Stimulated activated CD4-positive, alpha-beta T cell treated with anti-CD3 and anti-CD28 coated beads, TNF-alpha, amount 100 ng/mL, for 4 hours (primary cell): ENCODE data around the gene C14orf180.
"Not testable (repeated sequence)": the region's sequence is repeated elsewhere in the genome, so short reads cannot be mapped to it uniquely, and the experiment has no call there.

Source experiments
- DNase-seq, 3 experiments: peaks; one replicate each; pipeline ENCODE4 v3.0.0-alpha.2; 2020; ENCODE audit warnings: low read depth in 3 of 3

Gene C14orf180

DNA sequence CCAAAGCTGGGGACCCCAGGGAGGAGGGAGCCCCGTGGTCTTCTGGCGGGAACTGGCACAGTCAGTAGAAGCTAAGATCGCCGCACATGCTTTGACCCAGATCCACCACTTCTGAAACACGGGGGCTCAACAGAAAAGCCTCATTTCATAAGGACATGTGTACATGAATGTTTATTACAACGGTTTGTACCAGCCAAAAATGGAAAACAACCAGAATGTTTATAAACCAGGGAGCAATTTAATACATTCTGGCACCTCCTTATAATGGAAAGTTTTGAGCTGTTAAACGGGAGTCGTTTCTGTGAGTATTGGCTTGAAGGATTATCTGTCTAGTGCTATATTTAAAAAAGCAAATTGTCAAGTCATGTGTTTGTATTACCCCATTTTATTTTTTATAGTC is 32.3 kb downstream of the C14orf180 start:
- DNase-seq = no peak

DNA sequence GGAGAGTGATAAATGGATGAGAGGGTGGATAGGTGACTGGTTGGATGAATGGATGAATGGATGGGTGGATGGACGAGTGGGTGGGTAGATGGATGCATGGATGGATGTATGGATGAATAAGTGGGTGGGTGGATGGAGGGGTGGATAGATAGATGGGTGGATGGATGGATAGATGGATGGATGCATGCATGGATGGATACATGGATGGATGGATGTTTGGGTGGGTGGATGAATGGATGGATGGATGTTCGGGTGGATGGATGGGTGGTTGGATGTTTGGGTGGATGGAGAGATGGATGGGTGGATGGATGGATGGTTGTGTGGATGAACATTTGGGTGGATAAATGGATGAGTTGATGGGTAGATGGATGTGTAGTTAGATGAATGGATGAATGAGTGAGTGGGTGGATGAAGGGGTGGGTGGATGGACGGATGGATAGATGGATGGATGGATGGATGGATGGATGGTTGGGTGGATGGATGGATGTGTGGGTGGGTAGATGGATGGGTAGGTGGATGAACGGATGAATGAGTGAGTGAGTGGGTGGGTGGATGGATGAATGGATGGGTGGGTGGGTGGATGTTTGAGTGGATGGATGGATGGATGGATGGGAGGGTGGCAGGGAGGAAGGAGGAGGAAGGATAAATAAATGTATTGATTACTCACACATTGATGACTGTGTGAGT is 34.7 kb downstream of the C14orf180 start:
- no peak for DNase-seq

- no peak for DNase-seq
These were observed 45.4 kb downstream of the C14orf180 start for GRCh38 chr14:104624939-104625338.

DNA sequence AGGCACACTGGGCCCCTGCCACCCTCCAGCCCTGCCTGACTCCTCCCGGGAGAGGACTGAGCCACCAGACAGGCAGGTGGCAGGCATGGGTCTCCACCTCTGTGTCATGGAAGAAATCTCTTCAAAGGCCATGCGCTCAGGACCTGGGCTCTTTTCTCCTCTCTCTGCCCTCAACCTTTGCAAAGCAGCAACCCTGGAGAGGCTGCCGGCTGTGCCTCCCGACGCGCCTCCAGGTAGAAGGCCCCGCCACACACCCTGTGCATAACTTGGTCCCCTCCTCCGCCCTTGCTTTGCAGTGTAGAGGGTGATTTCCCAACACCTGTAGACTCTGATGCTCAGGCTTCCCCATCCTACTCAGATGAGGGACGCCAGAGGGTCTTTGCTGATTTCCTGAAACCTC is 53.2 kb downstream of the C14orf180 start:
- no peak for DNase-seq

- no peak for DNase-seq
These were observed 53.9 kb downstream of the C14orf180 start for GRCh38 chr14:104633276-104634137.

DNA sequence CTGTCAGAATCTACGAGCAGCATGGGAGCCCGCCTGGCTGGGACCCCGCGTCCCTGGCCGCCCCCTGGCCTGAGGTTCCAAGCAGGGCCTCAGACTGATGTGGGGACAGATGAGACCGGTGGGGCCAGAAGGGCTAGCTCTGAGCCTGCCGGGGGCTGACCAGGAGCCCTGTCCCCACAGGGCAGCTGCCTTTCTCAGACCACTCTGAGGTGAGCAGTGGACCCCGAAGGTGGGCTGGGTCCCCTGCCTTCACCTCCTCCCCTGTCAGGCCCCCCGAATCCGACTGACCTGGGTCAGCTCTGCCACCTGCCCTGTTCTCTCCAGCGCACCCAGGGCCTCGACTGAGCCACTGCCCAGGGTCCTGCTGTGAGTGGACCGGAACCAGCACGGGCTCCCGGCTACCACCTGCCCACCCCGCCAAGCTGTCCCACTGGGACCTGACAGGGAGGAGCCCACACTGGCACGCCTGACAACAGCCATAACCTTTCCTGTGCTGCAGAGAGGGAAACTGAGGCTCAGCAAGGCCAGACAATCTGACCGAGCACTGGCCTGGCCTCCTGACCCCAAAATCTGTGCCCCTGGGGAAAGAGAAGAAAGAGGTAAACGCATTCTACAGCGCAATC is 54.7 kb downstream of the C14orf180 start:
- no peak for DNase-seq

DNA sequence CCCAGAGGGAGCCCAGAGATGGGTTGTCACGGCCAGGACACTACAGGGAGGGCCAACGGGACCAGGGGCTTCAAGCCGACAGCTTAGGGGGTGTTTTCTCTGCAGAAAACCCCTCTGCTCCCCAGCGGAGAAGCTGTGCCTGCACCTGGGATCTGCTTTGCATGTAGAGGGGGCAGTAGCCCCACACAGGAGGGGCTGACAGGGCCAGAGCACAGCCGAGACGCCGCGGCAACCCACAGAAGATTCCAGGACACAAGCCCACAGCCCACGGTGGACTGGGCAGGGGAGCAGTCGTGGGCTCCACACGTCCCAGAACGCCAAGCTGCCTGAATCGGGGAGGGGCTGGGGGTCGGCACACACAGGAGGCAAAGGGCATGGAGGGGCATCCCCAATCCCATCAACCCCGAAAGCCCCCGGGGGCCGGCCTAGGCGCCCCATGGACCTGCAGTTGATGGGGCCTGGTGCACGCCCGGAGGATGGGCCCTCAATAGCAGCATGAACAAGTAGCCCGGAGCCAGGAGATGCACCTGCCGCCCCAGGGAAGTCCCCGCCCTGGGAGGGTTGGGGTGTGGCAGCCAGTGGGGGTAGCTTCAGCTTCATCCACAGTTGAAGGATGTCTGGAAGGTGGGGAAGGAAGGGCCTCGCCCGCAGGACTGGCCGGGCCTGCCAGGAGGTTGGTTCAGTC is 55.5 kb downstream of the C14orf180 start:
- DNase-seq = no peak

- no peak for DNase-seq
These were observed 56.2 kb downstream of the C14orf180 start for GRCh38 chr14:104635717-104636116.

- DNase-seq = no peak
These were observed 56.6 kb downstream of the C14orf180 start for GRCh38 chr14:104636131-104636530.

GRCh38 chr14:104636846-104637545 is 57.4 kb downstream of the C14orf180 start:
- DNase-seq = not testable (repeated sequence)

DNA sequence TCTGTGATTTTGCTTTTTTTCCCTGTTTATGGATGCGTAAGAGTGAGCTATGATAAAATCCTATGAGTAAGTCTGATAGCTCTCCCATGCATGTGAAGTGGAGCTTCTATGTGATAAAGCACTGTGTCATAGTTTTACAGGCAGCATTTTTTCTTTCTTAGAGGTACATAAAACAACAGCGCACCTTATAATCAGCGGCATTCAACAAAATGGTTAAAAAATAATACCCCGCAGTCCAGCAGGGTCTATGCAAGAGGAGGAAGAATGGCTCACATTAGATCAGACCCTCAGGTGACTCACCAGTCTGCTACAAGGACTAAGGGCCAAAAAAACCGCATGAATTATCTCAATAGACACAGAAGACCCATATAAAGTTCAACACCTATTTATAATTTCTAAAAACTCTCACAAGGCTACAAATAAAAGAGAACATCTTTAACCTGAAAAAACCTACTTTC is 58.0 kb downstream of the C14orf180 start:
- DNase-seq = no peak

- DNase-seq = no peak
These were observed 58.6 kb downstream of the C14orf180 start for GRCh38 chr14:104638190-104638589.

DNA sequence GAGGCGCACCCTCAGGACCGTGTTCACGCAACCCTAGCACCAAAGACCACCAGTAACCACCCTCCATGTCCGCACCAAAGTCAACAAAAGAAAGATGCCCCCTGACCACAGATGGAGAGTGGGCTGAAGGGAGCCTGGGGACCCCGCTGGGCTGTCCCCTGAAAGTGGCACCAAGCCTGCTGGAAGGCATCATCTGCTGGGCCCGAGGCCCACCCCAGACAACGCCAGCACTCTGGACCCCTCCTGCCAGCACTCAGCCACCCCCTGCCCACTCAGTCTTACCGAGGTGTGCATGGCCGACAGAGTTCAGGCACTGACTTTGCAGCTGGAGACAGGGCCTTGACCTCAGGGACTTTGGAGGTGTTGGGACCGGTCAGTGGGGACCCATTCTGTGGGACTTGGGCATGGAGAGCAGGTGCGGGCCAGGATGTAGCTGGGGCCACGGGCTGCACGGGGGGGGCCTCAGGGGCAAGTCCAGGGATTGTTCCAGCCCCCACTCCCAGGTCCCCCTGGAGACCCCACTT is 59.4 kb downstream of the C14orf180 start:
- no peak for DNase-seq

- DNase-seq = no peak
These were observed 59.9 kb downstream of the C14orf180 start for GRCh38 chr14:104639471-104639870.
